GM04503 (cell line): ENCODE measurements around the gene IL1RAPL2.
"Not testable (repeated sequence)": the region's sequence is repeated elsewhere in the genome, so short reads cannot be mapped to it uniquely, and the experiment has no call there.

Experiments used
- DNase-seq: peaks from one replicate; pipeline ENCODE4 v3.0.0-alpha.2; 2012; ENCODE audit warnings: low read depth

Gene IL1RAPL2

GRCh38 chrX:104854790-104855340 lies 288.9 kb downstream of the IL1RAPL2 start:
- no peak for DNase-seq

GRCh38 chrX:104863466-104863865 lies 297.5 kb downstream of the IL1RAPL2 start:
- DNase-seq = no peak

GRCh38 chrX:104864296-104864695 lies 298.3 kb downstream of the IL1RAPL2 start:
- no peak for DNase-seq

- DNase-seq = no peak
Observed at GRCh38 chrX:104877504-104877903, 311.5 kb downstream of the IL1RAPL2 start.

- no peak for DNase-seq
Observed at GRCh38 chrX:104902070-104902469, 336.1 kb downstream of the IL1RAPL2 start.

GRCh38 chrX:104909694-104910093 lies 343.7 kb downstream of the IL1RAPL2 start:
- DNase-seq = not testable (repeated sequence)

- DNase-seq = no peak
Observed at GRCh38 chrX:104913348-104913747, 347.3 kb downstream of the IL1RAPL2 start.

GRCh38 chrX:104914686-104915085 lies 348.7 kb downstream of the IL1RAPL2 start:
- not testable (repeated sequence) for DNase-seq

- DNase-seq = no peak
Observed at GRCh38 chrX:104918122-104918521, 352.1 kb downstream of the IL1RAPL2 start.

GRCh38 chrX:104921584-104922205 lies 355.7 kb downstream of the IL1RAPL2 start:
- DNase-seq = no peak

- peak; percentile 9 for DNase-seq
Observed at GRCh38 chrX:104922206-104922621, 356.2 kb downstream of the IL1RAPL2 start.

GRCh38 chrX:104929324-104929723 lies 363.3 kb downstream of the IL1RAPL2 start:
- DNase-seq = no peak

- no peak for DNase-seq
Observed at GRCh38 chrX:104935581-104935980, 369.6 kb downstream of the IL1RAPL2 start.

GRCh38 chrX:104953251-104953650 lies 387.3 kb downstream of the IL1RAPL2 start:
- DNase-seq = no peak

- DNase-seq = no peak
Observed at GRCh38 chrX:104961926-104962325, 395.9 kb downstream of the IL1RAPL2 start.

GRCh38 chrX:104968241-104968640 lies 402.2 kb downstream of the IL1RAPL2 start:
- no peak for DNase-seq

GRCh38 chrX:104972737-104973136 lies 406.7 kb downstream of the IL1RAPL2 start:
- DNase-seq = no peak

GRCh38 chrX:104987063-104987462 lies 421.1 kb downstream of the IL1RAPL2 start:
- no peak for DNase-seq

- no peak for DNase-seq
Observed at GRCh38 chrX:104988038-104988437, 422.0 kb downstream of the IL1RAPL2 start.

GRCh38 chrX:104995546-104995945 lies 429.5 kb downstream of the IL1RAPL2 start:
- DNase-seq = no peak

- DNase-seq = no peak
Observed at GRCh38 chrX:105006103-105006502, 440.1 kb downstream of the IL1RAPL2 start.

- DNase-seq = no peak
Observed at GRCh38 chrX:105006996-105007395, 441.0 kb downstream of the IL1RAPL2 start.

- DNase-seq = no peak
Observed at GRCh38 chrX:105013719-105014118, 447.7 kb downstream of the IL1RAPL2 start.

- DNase-seq = no peak
Observed at GRCh38 chrX:105017641-105018040, 451.6 kb downstream of the IL1RAPL2 start.
